ENCODE data around the gene CCR7.

Gene CCR7

DNA sequence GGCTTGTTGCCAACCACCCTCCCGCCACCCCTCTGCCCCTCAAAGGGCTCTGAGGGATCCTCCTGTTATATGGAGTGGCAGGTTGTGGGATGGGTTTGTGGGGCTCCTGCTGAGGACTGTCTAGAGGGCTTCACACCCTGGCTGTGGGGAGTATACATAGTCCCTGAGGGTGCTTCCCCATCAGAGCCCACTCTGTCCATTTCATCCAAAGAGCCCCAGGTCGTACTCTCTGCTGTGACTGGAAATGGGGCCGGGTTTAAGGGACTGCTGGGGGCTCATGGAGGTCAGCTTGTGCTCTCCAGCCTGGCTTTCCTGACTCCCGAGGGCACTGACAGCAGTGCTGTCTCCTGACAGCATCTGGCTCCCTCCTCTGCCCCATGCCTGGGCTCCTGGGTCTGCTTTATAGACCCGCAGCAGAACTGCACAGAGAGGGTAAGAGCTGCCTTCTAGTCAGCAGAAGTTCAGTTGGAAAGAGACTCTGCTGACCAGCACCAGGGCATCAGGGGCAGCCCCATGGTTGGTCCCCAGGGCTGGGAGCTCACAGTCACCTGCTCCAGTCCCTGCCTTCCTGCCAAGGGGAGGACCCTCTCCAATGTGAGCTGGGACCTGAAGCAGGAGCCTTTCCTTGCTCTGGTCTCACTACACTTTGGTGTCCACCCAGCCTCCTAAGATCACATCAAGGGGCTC, 46.0 kb downstream of the CCR7 start:
- TF ChIP-seq, protein P1, sequence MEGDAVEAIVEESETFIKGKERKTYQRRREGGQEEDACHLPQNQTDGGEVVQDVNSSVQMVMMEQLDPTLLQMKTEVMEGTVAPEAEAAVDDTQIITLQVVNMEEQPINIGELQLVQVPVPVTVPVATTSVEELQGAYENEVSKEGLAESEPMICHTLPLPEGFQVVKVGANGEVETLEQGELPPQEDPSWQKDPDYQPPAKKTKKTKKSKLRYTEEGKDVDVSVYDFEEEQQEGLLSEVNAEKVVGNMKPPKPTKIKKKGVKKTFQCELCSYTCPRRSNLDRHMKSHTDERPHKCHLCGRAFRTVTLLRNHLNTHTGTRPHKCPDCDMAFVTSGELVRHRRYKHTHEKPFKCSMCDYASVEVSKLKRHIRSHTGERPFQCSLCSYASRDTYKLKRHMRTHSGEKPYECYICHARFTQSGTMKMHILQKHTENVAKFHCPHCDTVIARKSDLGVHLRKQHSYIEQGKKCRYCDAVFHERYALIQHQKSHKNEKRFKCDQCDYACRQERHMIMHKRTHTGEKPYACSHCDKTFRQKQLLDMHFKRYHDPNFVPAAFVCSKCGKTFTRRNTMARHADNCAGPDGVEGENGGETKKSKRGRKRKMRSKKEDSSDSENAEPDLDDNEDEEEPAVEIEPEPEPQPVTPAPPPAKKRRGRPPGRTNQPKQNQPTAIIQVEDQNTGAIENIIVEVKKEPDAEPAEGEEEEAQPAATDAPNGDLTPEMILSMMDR (conservative IDR thresholded peaks at IDR 0.05; ENCODE audit: low read depth, low read length), result no peak
- Histone ChIP-seq H3K27ac (no peak overlapping the region), H2AFZ (ENCODE audit: low read depth) (no peak overlapping the region), H3K4me1 (ENCODE audit: low read depth, poor library complexity, severe bottlenecking) (peaks cover 45% of the 10 kb centered on the region), H3K36me3 (ENCODE audit: insufficient read depth) (no peaks in the 10 kb centered on the region), H3K4me2 (no peak overlapping the region), H3K9ac (no peak overlapping the region), H3K79me2 (ENCODE audit: insufficient read depth, low read depth) (no peaks in the 10 kb centered on the region), H4K20me1 (ENCODE audit: insufficient read depth) (no peaks in the 10 kb centered on the region), H3K27me3 (ENCODE audit: insufficient read depth, low read depth) (no peaks in the 10 kb centered on the region), H3K4me3 (IDR thresholded peaks at IDR 0.05; ENCODE audit: insufficient read depth, low read depth, low read length) (no peak overlapping the region)

DNA sequence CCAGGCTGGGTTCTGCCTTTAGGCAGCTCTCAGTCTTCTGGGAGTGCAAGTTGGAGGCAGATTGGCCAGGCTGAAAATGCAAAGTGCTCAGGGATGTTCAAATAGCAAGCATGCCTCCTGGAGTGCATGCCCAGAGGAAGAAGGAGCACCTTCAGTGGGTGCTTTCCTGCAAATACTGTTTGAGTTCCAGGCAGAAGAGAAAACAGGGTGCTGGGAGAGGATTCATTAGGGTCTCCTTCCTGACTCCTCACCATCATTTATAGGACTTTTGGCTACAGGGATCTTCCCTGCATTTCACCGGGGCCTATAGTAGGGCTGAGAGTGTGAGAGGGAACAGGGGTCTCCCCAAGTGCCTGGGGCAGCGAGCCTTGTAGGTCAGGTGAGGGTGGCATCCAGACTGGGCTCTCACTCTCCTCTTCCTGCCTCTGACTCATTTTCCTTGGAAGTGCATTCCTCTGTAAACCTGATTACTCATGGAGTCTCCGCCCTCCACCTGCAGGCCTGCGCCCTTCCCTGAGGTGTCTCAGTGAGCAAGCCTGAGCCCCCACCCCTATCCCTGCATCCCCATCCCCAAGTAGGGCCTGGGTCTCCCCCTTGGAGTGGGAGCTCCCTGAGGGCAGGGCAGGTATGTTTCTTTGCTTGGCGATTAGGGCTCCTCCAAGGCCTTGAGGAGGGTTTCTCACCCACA, 46.7 kb downstream of the CCR7 start:
- peaks cover 46% of the 10 kb centered on the region for H3K4me1 ChIP-seq (ENCODE audit: low read depth, poor library complexity, severe bottlenecking)
- no peak overlapping the region for H3K9ac ChIP-seq
- no peaks in the 10 kb centered on the region for H3K36me3 ChIP-seq (ENCODE audit: insufficient read depth)
- no peak overlapping the region for H2AFZ ChIP-seq (ENCODE audit: low read depth)
- H3K4me2 ChIP-seq, result 0 out of 2 replicates have a peak overlapping the region, but pooled peaks have one; percentile 17
- no peak overlapping the region for H3K27ac ChIP-seq
- H3K79me2 ChIP-seq (ENCODE audit: insufficient read depth, low read depth), result no peaks in the 10 kb centered on the region
- H3K4me3 ChIP-seq (IDR thresholded peaks at IDR 0.05; ENCODE audit: insufficient read depth, low read depth, low read length), result no peak overlapping the region
- no peaks in the 10 kb centered on the region for H3K27me3 ChIP-seq (ENCODE audit: insufficient read depth, low read depth)
- TF ChIP-seq, protein P1 (conservative IDR thresholded peaks at IDR 0.05; ENCODE audit: low read depth, low read length), result no peak
- H4K20me1 ChIP-seq (ENCODE audit: insufficient read depth), result no peaks in the 10 kb centered on the region

DNA sequence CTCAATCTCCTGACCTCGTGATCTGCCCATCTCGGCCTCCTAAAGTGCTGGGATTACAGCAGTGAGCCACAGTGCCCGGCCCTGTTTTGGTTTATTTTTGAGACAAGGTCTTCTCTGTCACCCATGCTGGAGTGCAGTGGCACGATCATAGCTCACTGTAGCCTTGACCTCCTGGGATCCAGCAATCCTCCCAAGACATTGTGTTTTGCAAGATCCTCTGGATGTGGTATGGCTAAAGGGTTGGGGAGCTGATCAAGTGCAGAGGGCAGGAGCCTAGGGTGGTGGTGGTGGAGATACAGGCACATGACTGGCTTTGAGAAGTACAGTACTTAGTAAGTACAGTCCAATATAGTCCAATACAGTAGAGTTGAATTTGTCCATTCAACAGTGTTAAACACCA, 47.3 kb downstream of the CCR7 start:
- Histone ChIP-seq H3K4me2 (0 out of 2 replicates have a peak overlapping the region, but pooled peaks have one; percentile 17), H3K4me1 (ENCODE audit: low read depth, poor library complexity, severe bottlenecking) (peaks cover 46% of the 10 kb centered on the region), H3K27me3 (ENCODE audit: insufficient read depth, low read depth) (no peaks in the 10 kb centered on the region), H3K36me3 (ENCODE audit: insufficient read depth) (no peaks in the 10 kb centered on the region), H3K9ac (no peak overlapping the region), H3K4me3 (IDR thresholded peaks at IDR 0.05; ENCODE audit: insufficient read depth, low read depth, low read length) (no peak overlapping the region), H2AFZ (ENCODE audit: low read depth) (no peak overlapping the region), H4K20me1 (ENCODE audit: insufficient read depth) (no peaks in the 10 kb centered on the region), H3K79me2 (ENCODE audit: insufficient read depth, low read depth) (no peaks in the 10 kb centered on the region), H3K27ac (no peak overlapping the region)
- TF ChIP-seq, protein P1 (conservative IDR thresholded peaks at IDR 0.05; ENCODE audit: low read depth, low read length), result no peak

DNA sequence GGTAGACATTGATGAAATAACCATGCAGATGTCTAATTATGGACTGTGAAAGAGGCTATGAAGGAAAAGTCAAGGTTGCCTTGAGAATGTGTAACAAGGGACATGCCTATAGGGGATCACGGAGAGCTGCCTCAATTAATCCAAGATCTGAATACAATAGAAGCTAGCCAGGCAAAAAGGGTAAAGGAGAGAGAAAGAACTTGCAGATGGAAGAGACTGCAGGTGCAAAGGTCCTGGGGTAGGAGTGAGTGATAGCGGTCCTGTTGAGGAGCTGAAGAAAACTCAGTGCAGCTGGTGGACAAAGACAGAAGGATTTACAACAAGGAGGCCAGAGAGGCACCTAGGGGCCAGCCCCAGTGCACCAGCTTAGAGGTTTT, 48.0 kb downstream of the CCR7 start:
- H3K79me2 ChIP-seq (ENCODE audit: insufficient read depth, low read depth), result no peaks in the 10 kb centered on the region
- peak overlapping the region; percentile 30; the same call in 1 of the 2 replicates for H3K9ac ChIP-seq
- peak overlapping the region; percentile 57 for H3K27ac ChIP-seq
- peak overlapping the region; percentile 97 for H3K4me2 ChIP-seq
- TF ChIP-seq, protein P1 (conservative IDR thresholded peaks at IDR 0.05; ENCODE audit: low read depth, low read length), result no peak
- no peaks in the 10 kb centered on the region for H3K27me3 ChIP-seq (ENCODE audit: insufficient read depth, low read depth)
- peak overlapping the region; percentile 54; the same call in 1 of the 2 replicates for H2AFZ ChIP-seq (ENCODE audit: low read depth)
- H3K4me3 ChIP-seq (IDR thresholded peaks at IDR 0.05; ENCODE audit: insufficient read depth, low read depth, low read length), result no peak overlapping the region
- peaks cover 46% of the 10 kb centered on the region for H3K4me1 ChIP-seq (ENCODE audit: low read depth, poor library complexity, severe bottlenecking)
- H4K20me1 ChIP-seq (ENCODE audit: insufficient read depth), result no peaks in the 10 kb centered on the region
- no peaks in the 10 kb centered on the region for H3K36me3 ChIP-seq (ENCODE audit: insufficient read depth)

Data from KMS-11 (cell line).